Fibroblast of lung (primary cell): ENCODE measurements around the gene TCN1.

ENCODE experiments used
- CTCF ChIP-seq, 2 donors: IDR thresholded peaks in 1 of 2; conservative IDR thresholded peaks in 1 of 2; 1 replicate in 1 of 2; 2 replicates in 1 of 2; pipeline ENCODE4 v1.5.1; 2011 to 2012; ENCODE audit warnings: low read length in 2 of 2, control low read depth in 1 of 2, inconsistent platforms in 1 of 2, low read depth in 1 of 2, mild to moderate bottlenecking in 1 of 2
- EZH2 ChIP-seq: IDR thresholded peaks from 2 replicates; pipeline ENCODE4 v1.5.1; 2012; ENCODE audit warnings: low read length, control low read depth, mild to moderate bottlenecking; ENCODE audit errors: missing control alignments

DNA sequence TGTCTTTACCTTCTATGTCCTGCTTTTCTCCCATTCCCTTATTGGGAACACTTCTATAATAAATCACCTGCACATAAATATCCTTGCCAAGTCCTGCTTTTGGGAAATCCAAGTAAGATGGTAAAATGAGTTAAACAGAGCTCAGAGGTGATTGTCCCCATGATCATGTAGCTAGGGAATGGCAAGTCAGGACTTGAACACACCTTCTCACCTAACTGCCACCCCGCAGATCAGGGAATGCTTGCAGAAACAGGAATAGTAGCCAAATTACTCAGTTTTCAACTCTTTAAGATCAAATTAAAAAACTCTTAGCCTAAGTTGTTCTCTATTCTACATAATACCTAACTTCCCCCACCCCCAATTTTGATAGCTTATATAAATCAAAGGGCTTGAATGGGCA lies 28.3 kb upstream of the TCN1 start:
- TF ChIP-seq CTCF (conservative IDR thresholded peaks at IDR 0.05 in 1 of 2, IDR thresholded peaks at IDR 0.05 in 1 of 2; ENCODE audit: low read depth in 1 of 2, low read length in 2 of 2), result no peak
- no peak for TF ChIP-seq EZH2
